H1 (cell line): ENCODE data around the gene CHSY3. TPM values are rescaled to one million over a fixed set of nuclear protein-coding genes. Genes with fewer than 3 reads are reported as not detected.

Experiments used
- CTCF ChIA-PET: fragments of 300-600 bp; sonication (Branson Sonifier 250); formaldehyde crosslinking; loops from one replicate; lab custom pipeline; 2021; ENCODE audit not compliant: partially characterized antibody; lab: Charles Lee
- POLR2A ChIA-PET: fragments of 300-600 bp; sonication (Branson Sonifier 250); formaldehyde crosslinking; loops from one replicate; lab custom pipeline; 2021; ENCODE audit warnings: inconsistent platforms; ENCODE audit not compliant: partially characterized antibody; lab: Charles Lee
- DNase-seq, 2 experiments: peaks; one replicate each; pipeline versions ENCODE4 v3.0.0 to v3.0.0-alpha.2; 2010 to 2022; ENCODE audit warnings: low spot score in 2 of 2, low read depth in 1 of 2, mixed read lengths in 1 of 2
- FAIRE-seq: peaks from 2 replicates; lab custom pipeline; 2011; peaks lifted over from hg19 to GRCh38; lab: Jason Lieb, UNC
- H2AFZ ChIP-seq: 2 replicates; pipeline ENCODE4 v1.8.1; 2012; ENCODE audit warnings: low read length, inconsistent platforms
- H2AK5ac ChIP-seq: 2 replicates; pipeline ENCODE4 v1.6.1; 2013; ENCODE audit warnings: low read depth, low read length
- H2BK120ac ChIP-seq: replicated peaks from 2 replicates; pipeline ENCODE3; 2013; ENCODE audit warnings: low read depth, low read length, inconsistent platforms
- H2BK12ac ChIP-seq: 2 replicates; pipeline ENCODE4 v1.6.1; 2013; ENCODE audit warnings: low read depth, low read length
- H2BK15ac ChIP-seq: 2 replicates; pipeline ENCODE4 v1.6.1; 2013; ENCODE audit warnings: low read length
- H2BK20ac ChIP-seq: 2 replicates; pipeline ENCODE4 v1.6.1; 2013; ENCODE audit warnings: low read length
- H2BK5ac ChIP-seq: 2 replicates; pipeline ENCODE4 v1.6.1; 2013; ENCODE audit warnings: low read depth, low read length
- H3K14ac ChIP-seq: 2 replicates; pipeline ENCODE4 v1.6.1; 2013; ENCODE audit warnings: inconsistent platforms; ENCODE audit not compliant: insufficient read length
- H3K18ac ChIP-seq: 2 replicates; pipeline ENCODE4 v1.6.1; 2013; ENCODE audit warnings: low read length; ENCODE audit errors: extremely low read depth
- H3K23ac ChIP-seq: 2 replicates; pipeline ENCODE4 v1.6.1; 2013; ENCODE audit warnings: inconsistent platforms; ENCODE audit not compliant: insufficient read length
- H3K23me2 ChIP-seq: 2 replicates; pipeline ENCODE4 v1.6.1; 2013; ENCODE audit warnings: low read depth, low read length
- H3K27ac ChIP-seq: 2 replicates; pipeline ENCODE4 v1.6.1; 2011; ENCODE audit warnings: low read depth, low read length, inconsistent platforms
- H3K27me3 ChIP-seq, 4 experiments: replicated peaks in 1 of 4; 1 replicate in 1 of 4; 2 replicates in 3 of 4; pipeline versions ENCODE4 v1.6.1 to v1.8.1; 2011 to 2013; ENCODE audit warnings: low read length in 3 of 4, mild to moderate bottlenecking in 3 of 4, inconsistent platforms in 2 of 4, mixed read lengths in 2 of 4, moderate library complexity in 1 of 4; ENCODE audit not compliant: control insufficient read depth in 3 of 4, insufficient read depth in 3 of 4; ENCODE audit errors: extremely low read depth in 1 of 4
- H3K36me3 ChIP-seq, 4 experiments: 2 replicates each; pipeline versions ENCODE4 v1.6.1 to v1.8.1; 2011 to 2013; ENCODE audit warnings: mild to moderate bottlenecking in 4 of 4, low read length in 3 of 4, moderate library complexity in 2 of 4, control low read depth in 1 of 4, inconsistent platforms in 1 of 4; ENCODE audit not compliant: insufficient read depth in 4 of 4, control insufficient read depth in 2 of 4
- H3K4ac ChIP-seq: replicated peaks from 2 replicates; pipeline ENCODE3; 2013; ENCODE audit warnings: low read length, low read depth, mixed read lengths, inconsistent platforms; ENCODE audit not compliant: insufficient read length
- H3K4me1 ChIP-seq, 4 experiments: replicated peaks in 1 of 4; 1 replicate in 1 of 4; 2 replicates in 3 of 4; pipeline versions ENCODE4 v1.6.1 to v1.8.1; 2011 to 2013; ENCODE audit warnings: low read length in 3 of 4, inconsistent platforms in 2 of 4, mixed read lengths in 1 of 4; ENCODE audit not compliant: insufficient read depth in 4 of 4, control insufficient read depth in 3 of 4
- H3K4me2 ChIP-seq, 2 experiments: 2 replicates each; pipeline versions ENCODE4 v1.6.1 to v1.8.1; 2011 to 2013; ENCODE audit warnings: low read depth in 2 of 2, low read length in 2 of 2, control low read depth in 1 of 2, inconsistent platforms in 1 of 2, mild to moderate bottlenecking in 1 of 2; ENCODE audit not compliant: insufficient read depth in 1 of 2
- H3K4me3 ChIP-seq, 4 experiments: fragments of 200-600, 300-600 bp in 1 of 4; sonication (generic), shearing (Covaris generic), sonication (Bioruptor Twin) in 1 of 4; 2 replicates each; pipeline versions ENCODE4 v1.5.1 to v1.8.1; 2011 to 2016; ENCODE audit warnings: low read length in 4 of 4, low read depth in 3 of 4, control low read depth in 2 of 4, inconsistent platforms in 2 of 4, mild to moderate bottlenecking in 2 of 4, mixed read lengths in 1 of 4, moderate library complexity in 1 of 4; ENCODE audit not compliant: insufficient read depth in 2 of 4; ENCODE audit errors: extremely low read depth in 1 of 4
- H3K56ac ChIP-seq: replicated peaks from 2 replicates; pipeline ENCODE3; 2013; ENCODE audit warnings: low read depth, mild to moderate bottlenecking, mixed read lengths, low read length, inconsistent platforms; ENCODE audit not compliant: insufficient read length
- H3K79me1 ChIP-seq: 2 replicates; pipeline ENCODE4 v1.6.1; 2013; ENCODE audit warnings: low read depth, low read length, control low read depth
- H3K79me2 ChIP-seq, 2 experiments: 2 replicates each; pipeline versions ENCODE4 v1.6.1 to v1.8.1; 2012 to 2013; ENCODE audit warnings: low read length in 2 of 2, mild to moderate bottlenecking in 2 of 2, inconsistent platforms in 1 of 2; ENCODE audit not compliant: insufficient read depth in 2 of 2, control insufficient read depth in 1 of 2
- H3K9ac ChIP-seq, 4 experiments: replicated peaks in 1 of 4; 1 replicate in 1 of 4; 2 replicates in 3 of 4; pipeline versions ENCODE4 v1.6.1 to v1.8.1; 2011 to 2013; ENCODE audit warnings: low read depth in 3 of 4, low read length in 3 of 4, control low read depth in 2 of 4, mild to moderate bottlenecking in 2 of 4, moderate library complexity in 2 of 4, inconsistent platforms in 1 of 4; ENCODE audit errors: extremely low read depth in 1 of 4
- H3K9me3 ChIP-seq, 2 experiments: 2 replicates each; pipeline versions ENCODE4 v1.6.1 to v1.8.1; 2012 to 2013; ENCODE audit warnings: mild to moderate bottlenecking in 2 of 2, moderate library complexity in 2 of 2, control low read depth in 1 of 2, inconsistent platforms in 1 of 2, low read depth in 1 of 2, low read length in 1 of 2, mixed read lengths in 1 of 2; ENCODE audit not compliant: insufficient read depth in 2 of 2
- H4K20me1 ChIP-seq, 2 experiments: replicated peaks in 1 of 2; 2 replicates each; pipeline versions ENCODE3 to v1.8.1; 2011 to 2013; ENCODE audit warnings: inconsistent platforms in 2 of 2, low read length in 2 of 2, mild to moderate bottlenecking in 1 of 2; ENCODE audit not compliant: insufficient read depth in 2 of 2, control insufficient read depth in 1 of 2
- H4K5ac ChIP-seq: 2 replicates; pipeline ENCODE4 v1.6.1; 2013; ENCODE audit warnings: low read length, low read depth, mixed read lengths, inconsistent platforms; ENCODE audit not compliant: insufficient read length
- H4K8ac ChIP-seq: 2 replicates; pipeline ENCODE4 v1.8.0; 2013; ENCODE audit warnings: mild to moderate bottlenecking, moderate library complexity, low read length, inconsistent platforms; ENCODE audit not compliant: insufficient read depth; ENCODE audit errors: extremely low read depth
- H4K91ac ChIP-seq: replicated peaks from 2 replicates; pipeline ENCODE3; 2013; ENCODE audit warnings: low read length, mixed read lengths, inconsistent platforms; ENCODE audit not compliant: insufficient read length
- BACH1 ChIP-seq: IDR thresholded peaks from 2 replicates; pipeline ENCODE4 v1.6.1; 2012; ENCODE audit warnings: low read length, improper control_type of control experiment
- CHD1 ChIP-seq: IDR thresholded peaks from 2 replicates; pipeline ENCODE4 v1.6.1; 2012; ENCODE audit warnings: low read depth, low read length, improper control_type of control experiment
- CREB1 ChIP-seq: IDR thresholded peaks from 2 replicates; pipeline ENCODE4 v1.6.1; 2012; ENCODE audit warnings: inconsistent platforms
- HDAC2 ChIP-seq, 2 experiments: fragments of 300-600 bp in 1 of 2; sonication (generic) in 1 of 2; IDR thresholded peaks; 2 replicates each; pipeline ENCODE4 v1.6.1; 2011 to 2012; ENCODE audit warnings: low read depth in 2 of 2, low read length in 2 of 2, mild to moderate bottlenecking in 2 of 2, moderate library complexity in 2 of 2, borderline replicate concordance in 1 of 2, inconsistent platforms in 1 of 2
- HDAC6 ChIP-seq: IDR thresholded peaks from one replicate; pipeline ENCODE4 v1.7.1; 2012; ENCODE audit warnings: low read depth, mild to moderate bottlenecking, inconsistent platforms, low read length, moderate library complexity
- JUN ChIP-seq: IDR thresholded peaks from 2 replicates; pipeline ENCODE4 v1.6.1; 2011; ENCODE audit warnings: low read depth, mild to moderate bottlenecking, improper control_type of control experiment, low read length
- PHF8 ChIP-seq: fragments of 200-600 bp; sonication (generic); conservative IDR thresholded peaks from 2 replicates; pipeline ENCODE4 v1.7.1; 2012; ENCODE audit warnings: low read depth, mild to moderate bottlenecking, inconsistent platforms, low read length, moderate library complexity
- POLR2A ChIP-seq, 2 experiments: IDR thresholded peaks; 1 replicate in 1 of 2; 2 replicates in 1 of 2; pipeline ENCODE4 v1.6.1; 2011; ENCODE audit warnings: low read depth in 2 of 2, low read length in 2 of 2, mild to moderate bottlenecking in 2 of 2; ENCODE audit errors: control extremely low read depth in 1 of 2
- RAD21 ChIP-seq, 2 experiments: IDR thresholded peaks in 1 of 2; conservative IDR thresholded peaks in 1 of 2; 2 replicates each; pipeline ENCODE4 v1.6.1; 2011; ENCODE audit warnings: low read depth in 2 of 2, low read length in 2 of 2, improper control_type of control experiment in 1 of 2, inconsistent platforms in 1 of 2, mild to moderate bottlenecking in 1 of 2, moderate library complexity in 1 of 2
- RFX5 ChIP-seq: IDR thresholded peaks from 2 replicates; pipeline ENCODE4 v1.6.1; 2011; ENCODE audit warnings: low read depth, low read length, improper control_type of control experiment, borderline replicate concordance
- RNF2 ChIP-seq: fragments of 200-900, 300-1000 bp; sonication (generic); IDR thresholded peaks from 2 replicates; pipeline ENCODE4 v1.7.1; 2016; ENCODE audit warnings: borderline replicate concordance, low read depth, mild to moderate bottlenecking, antibody characterized with exemption, low read length; ENCODE audit not compliant: poor library complexity, severe bottlenecking; ENCODE audit errors: missing control alignments
- RXRA ChIP-seq: IDR thresholded peaks from 2 replicates; pipeline ENCODE4 v1.6.1; 2011; ENCODE audit warnings: low read depth, mild to moderate bottlenecking, low read length, moderate library complexity; ENCODE audit not compliant: insufficient read depth
- TCF12 ChIP-seq: IDR thresholded peaks from 2 replicates; pipeline ENCODE4 v1.6.1; 2011; ENCODE audit warnings: low read depth, mild to moderate bottlenecking, low read length
- WGBS, 2 experiments: shearing (Covaris generic) in 1 of 2; methylation state at CpG; one replicate each; pipeline versions ENCODE4 v1.1.6 to v1.1.7; 2013 to 2015; ENCODE audit warnings: low lambda C conversion rate in 2 of 2, mixed read lengths in 2 of 2, inconsistent platforms in 1 of 2, low coverage in 1 of 2, missing lambda C conversion rate in 1 of 2; ENCODE audit not compliant: insufficient replicate concordance in 2 of 2, insufficient coverage in 1 of 2, insufficient read length in 1 of 2; ENCODE audit errors: extremely low coverage in 1 of 2, missing lambda C conversion rate in 1 of 2; 5-methylcytosine and 5-hydroxymethylcytosine counted together
- polyA plus RNA-seq, 7 experiments: library from polyadenylated mRNA; depleted of rRNA in 3 of 7; stranded (reverse) in 5 of 7; unstranded in 2 of 7; fragments of >200 nt in 5 of 7; fragments of 200-250 nt in 2 of 7; gene quantifications; 1 replicate in 5 of 7; 2 replicates in 1 of 7; 4 replicates in 1 of 7; pipeline versions ENCODE4 v1.2.1 to v1.2.3, GENCODE V29; 2011 to 2013; ENCODE audit warnings: missing spikeins in 2 of 7, mixed read lengths in 2 of 7
- total RNA-seq: library from RNA; stranded (reverse); fragmentation: NEBNext Ultra II Directional; extraction: Animal tissue kit (Norgen Biotek cat#: 25700); gene quantifications from 2 replicates; pipeline ENCODE4 v1.2.1, GENCODE V29; 2021
- TF ChIP-seq, protein P1 (sequence below): IDR thresholded peaks from 2 replicates; pipeline ENCODE4 v1.6.1; 2012; ENCODE audit warnings: inconsistent platforms

CHSY3 gene
- total and polyA plus RNA-seq, 2 of the 8 experiments (the other 6 are each of a cell fraction or from before 2014, with no cell fraction given), result 0.24 to 1.8 TPM

DNA sequence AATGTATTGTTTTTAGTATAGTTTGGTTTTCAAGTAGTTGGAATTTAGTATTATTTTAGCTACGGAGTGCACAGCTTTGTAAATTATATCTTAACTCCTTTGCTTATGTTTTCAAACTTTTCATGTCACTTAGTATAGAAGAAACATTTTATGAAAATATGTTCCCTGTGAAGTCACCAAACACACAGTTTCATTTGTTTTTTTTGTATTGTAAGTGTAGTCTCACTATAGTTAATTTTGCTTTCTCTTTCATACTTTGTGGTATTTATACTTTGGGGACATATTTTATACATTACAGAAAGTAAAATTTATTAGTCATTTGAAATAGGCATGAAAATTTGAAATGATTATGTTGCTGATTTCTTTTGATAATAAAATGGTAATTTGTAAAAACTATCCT lies 5.0 kb downstream of the CHSY3 start:
- Histone ChIP-seq H3K4me1 (peaks cover 0 to 12% (median 4%) of the 10 kb centered on the region in 4 experiments; a peak in 6 of 7 replicates), H3K9ac (no peak overlapping the region), H3K14ac (no peak overlapping the region), H4K91ac (no peak overlapping the region), H3K4me2 (no peak overlapping the region), H3K27me3 (peaks cover 1 to 28% (median 21%) of the 10 kb centered on the region in 4 experiments), H2BK120ac (no peak overlapping the region), H4K5ac (no peak overlapping the region), H3K4me3 (no peak overlapping the region), H3K79me2 (no peaks in the 10 kb centered on the region), H2BK5ac (no peak overlapping the region), H2BK12ac (no peak overlapping the region), H3K23ac (no peak overlapping the region), H2AFZ (no peak overlapping the region), H2AK5ac (no peak overlapping the region), H3K4ac (no peak overlapping the region), H4K20me1 (no peaks in the 10 kb centered on the region), H3K23me2 (peaks cover 18% of the 10 kb centered on the region), H3K79me1 (no peaks in the 10 kb centered on the region), H2BK15ac (no peak overlapping the region), H3K9me3 (no peaks in the 10 kb centered on the region), H3K36me3 (no peaks in the 10 kb centered on the region), H2BK20ac (no peak overlapping the region), H3K18ac (no peak overlapping the region), H4K8ac (no peak overlapping the region), H3K56ac (no peak overlapping the region), H3K27ac (no peak overlapping the region)
- POLR2A ChIA-PET, result no interaction called here
- FAIRE-seq (no peak), DNase-seq (no peak)
- CTCF ChIA-PET, result no interaction called here
- WGBS, 2 experiments, result 97% methylated on average over 1 of the region's 1 CpG; no CpG with 5 or more reads in 1 of the 2 experiments
- no peak for TF ChIP-seq BACH1
- TF ChIP-seq TCF12, result no peak
- TF ChIP-seq HDAC6, result no peak
- no peak for TF ChIP-seq RFX5
- TF ChIP-seq RNF2, result no peak
- TF ChIP-seq POLR2A (IDR thresholded peaks at IDR 0.05; ENCODE audit: control extremely low read depth in 1 of 2, low read depth in 2 of 2, low read length in 2 of 2), result no peak
- TF ChIP-seq, protein P1, sequence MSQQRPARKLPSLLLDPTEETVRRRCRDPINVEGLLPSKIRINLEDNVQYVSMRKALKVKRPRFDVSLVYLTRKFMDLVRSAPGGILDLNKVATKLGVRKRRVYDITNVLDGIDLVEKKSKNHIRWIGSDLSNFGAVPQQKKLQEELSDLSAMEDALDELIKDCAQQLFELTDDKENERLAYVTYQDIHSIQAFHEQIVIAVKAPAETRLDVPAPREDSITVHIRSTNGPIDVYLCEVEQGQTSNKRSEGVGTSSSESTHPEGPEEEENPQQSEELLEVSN, result no peak
- no peak for TF ChIP-seq PHF8
- no peak for TF ChIP-seq HDAC2 (IDR thresholded peaks at IDR 0.05; ENCODE audit: borderline replicate concordance in 1 of 2, low read depth in 2 of 2, low read length in 2 of 2)
- TF ChIP-seq JUN, result no peak
- no peak for TF ChIP-seq RXRA
- TF ChIP-seq CREB1, result no peak
- no peak for TF ChIP-seq RAD21 (IDR thresholded peaks at IDR 0.05 in 1 of 2, conservative IDR thresholded peaks at IDR 0.05 in 1 of 2; ENCODE audit: low read depth in 2 of 2, low read length in 2 of 2)
- TF ChIP-seq CHD1, result no peak
